Measurements from ENCODE around the gene ARSI.
"Not testable (repeated sequence)": the region's sequence is repeated elsewhere in the genome, so short reads cannot be mapped to it uniquely, and the experiment has no call there.

ARSI gene

DNA sequence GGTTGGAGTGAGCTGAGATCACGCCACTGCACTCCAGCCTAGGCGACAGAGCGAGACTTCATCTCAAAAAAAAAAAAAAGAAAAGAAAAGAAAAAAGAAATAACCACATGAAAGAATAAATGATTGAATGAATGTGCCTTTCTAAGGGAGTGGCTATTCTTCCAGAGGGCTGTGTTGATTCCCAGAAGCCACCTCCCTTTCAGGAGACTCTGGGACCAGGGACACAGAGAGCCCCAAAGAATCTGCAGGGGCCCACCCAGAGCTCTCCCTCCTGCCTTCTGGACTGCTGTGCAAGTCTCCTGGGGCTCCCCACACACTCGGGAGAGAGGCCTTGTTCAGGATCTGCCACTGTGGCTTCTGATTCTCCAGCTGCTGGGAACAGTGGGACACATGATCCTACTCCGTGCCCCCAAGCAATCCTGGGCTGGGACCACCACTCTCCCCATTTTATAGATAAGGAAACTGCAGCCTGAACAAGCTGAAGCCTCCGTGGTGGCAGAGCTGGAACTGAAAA is 36.8 kb downstream of the ARSI start:
- DNase-seq (ENCODE audit: low spot score): no peak

DNA sequence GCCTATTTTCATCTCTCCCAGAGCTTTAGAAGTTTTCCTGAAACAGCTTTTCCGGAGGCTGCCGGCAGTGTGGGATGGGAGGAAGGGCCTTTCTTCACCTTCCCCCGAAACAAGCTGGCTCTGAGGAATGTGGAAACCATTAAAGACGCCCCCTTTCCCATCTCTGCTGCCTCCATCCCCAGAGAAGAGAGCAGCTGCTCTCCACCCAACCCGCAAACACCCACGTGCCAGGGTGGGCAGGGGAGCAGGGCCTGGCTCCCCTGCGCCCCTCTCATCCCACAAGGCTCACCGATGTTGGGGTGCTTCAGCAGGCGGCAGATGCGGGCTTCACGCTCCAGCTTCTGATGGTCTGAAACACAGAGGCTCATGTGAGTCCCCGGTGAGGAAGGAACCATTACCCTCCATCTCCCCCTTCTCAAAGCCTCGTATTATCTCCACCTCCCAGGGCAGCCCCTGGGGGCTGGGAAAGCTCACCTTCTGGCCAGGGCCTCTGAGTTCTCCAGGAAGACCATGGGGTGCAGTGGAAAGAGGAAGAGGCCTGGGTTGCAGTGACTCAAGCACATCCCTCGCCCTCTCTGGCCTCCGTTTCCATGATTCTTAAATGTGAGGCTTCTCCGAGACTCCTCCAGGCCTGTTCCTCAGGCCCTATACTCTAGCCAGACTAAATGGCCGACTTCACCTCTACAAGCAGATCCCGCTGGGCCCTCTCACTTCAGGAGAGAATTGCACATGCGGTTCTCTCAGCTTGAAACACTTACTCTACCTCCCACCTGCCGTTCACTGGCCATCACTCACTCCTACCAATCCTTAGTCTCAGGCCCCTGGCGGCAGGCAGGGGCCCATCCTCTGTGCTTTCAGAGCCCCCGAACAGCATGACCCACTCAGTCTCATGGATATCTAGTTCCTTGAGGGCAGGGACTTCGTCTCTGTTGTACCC is 37.8 kb downstream of the ARSI start:
- DNase-seq (ENCODE audit: low spot score): no peak

DNA sequence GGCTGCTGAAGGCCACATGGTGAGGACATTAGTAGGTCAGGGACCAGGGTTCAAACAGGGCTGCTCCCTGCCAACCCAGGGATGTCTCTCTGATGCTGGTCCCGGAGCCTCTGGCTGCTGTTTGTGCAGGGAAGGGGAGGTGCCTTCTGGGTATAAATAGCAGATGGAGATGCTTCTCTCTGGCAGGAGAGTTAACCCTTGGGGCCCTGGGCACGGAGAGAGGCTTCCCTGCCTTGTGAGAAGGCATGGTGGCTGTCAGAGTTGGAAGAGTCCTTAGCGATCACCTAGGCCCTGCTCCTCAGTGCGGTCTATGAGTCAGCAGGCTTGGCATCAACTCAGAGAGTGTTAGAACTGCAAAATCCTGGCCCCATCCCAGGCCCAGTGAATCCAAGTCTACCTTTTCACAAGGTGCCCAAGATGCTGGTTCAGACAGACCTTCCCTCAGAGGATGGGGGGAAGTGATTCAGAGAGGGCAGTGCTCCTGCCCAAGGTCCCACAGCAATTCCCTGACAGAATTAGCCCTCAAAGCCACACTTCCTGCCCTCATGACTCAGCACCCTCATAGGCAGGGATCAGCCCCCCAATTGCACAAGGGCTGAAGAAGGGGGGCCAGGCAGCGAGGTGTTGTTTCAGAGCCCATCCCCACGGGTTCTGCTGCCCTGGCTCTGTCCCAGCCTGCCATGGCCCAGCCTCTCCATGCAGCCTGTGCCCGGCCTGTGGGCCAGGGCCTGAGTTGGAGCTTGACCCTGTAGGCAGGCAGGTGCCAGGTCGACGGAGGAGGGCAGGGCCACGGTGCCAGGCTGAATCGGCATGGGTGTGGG is 38.7 kb downstream of the ARSI start:
- DNase-seq (ENCODE audit: low spot score): peak; percentile 25

GRCh38 chr5:150263375-150263775 is 39.3 kb downstream of the ARSI start:
- no peak for DNase-seq (ENCODE audit: low spot score)

- no peak for DNase-seq (ENCODE audit: low spot score)
These were observed 40.2 kb downstream of the ARSI start for GRCh38 chr5:150262502-150262901.

- DNase-seq (ENCODE audit: low spot score): no peak
These were observed 41.5 kb downstream of the ARSI start for GRCh38 chr5:150261231-150261630.

GRCh38 chr5:150258130-150258529 is 44.6 kb downstream of the ARSI start:
- DNase-seq (ENCODE audit: low spot score): no peak

- no peak for DNase-seq (ENCODE audit: low spot score)
These were observed 45.3 kb downstream of the ARSI start for GRCh38 chr5:150257424-150257823.

DNA sequence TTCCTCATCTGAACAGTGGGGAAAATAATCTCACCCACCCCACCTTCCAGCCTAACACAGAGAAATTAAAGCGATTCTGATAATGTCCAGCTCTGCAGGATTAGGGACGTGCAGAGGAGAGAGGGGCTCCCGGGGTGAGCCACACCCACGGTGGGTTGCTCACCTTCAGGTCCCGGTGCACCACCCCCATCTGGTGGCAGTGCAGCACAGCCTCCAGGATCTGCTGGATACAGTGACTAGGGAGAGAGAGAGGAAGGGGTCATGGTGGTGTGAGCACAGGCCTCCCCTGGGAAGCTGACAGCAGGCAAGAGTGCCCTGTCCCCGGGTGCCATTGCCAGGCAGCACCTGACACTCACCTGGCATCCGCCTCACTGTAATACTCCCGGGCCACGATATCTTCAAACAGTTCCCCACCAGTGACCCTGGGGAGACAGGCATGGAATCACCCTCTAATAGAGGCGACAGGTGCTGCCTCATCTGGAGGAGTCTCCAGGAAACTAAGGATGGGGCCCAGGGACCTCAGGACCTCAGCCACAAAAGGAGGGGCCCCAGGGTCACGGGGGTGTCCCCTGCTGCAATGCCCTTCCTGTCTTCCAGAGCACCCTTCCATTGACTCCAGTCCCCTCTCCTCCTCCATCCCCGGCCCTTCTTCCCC is 46.2 kb downstream of the ARSI start:
- DNase-seq (ENCODE audit: low spot score): no peak

- DNase-seq (ENCODE audit: low spot score): no peak
These were observed 46.9 kb downstream of the ARSI start for GRCh38 chr5:150255659-150256409.

GRCh38 chr5:150254774-150255173 is 47.9 kb downstream of the ARSI start:
- DNase-seq (ENCODE audit: low spot score): no peak

DNA sequence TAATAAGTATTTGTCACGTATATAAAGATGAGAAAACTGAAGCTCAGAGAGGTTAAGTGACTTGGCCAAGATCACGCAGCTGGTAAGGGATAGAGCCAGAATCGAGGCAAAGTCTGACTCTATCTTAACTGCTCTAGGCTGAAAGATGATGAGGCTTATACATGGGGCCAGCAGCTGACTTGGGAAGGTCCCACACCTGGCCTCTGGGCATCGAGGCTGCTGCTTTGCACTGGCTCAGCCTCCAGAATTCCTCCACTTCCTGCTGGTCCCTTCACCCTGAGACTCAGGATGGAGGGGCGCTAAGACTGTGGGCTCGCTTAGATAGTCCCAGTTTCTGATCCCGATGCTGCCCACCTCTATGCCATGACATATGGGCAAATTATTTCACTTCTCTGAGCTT is 48.3 kb downstream of the ARSI start:
- DNase-seq (ENCODE audit: low spot score): no peak

GRCh38 chr5:150253416-150254208 is 49.1 kb downstream of the ARSI start:
- DNase-seq (ENCODE audit: low spot score): no peak

DNA sequence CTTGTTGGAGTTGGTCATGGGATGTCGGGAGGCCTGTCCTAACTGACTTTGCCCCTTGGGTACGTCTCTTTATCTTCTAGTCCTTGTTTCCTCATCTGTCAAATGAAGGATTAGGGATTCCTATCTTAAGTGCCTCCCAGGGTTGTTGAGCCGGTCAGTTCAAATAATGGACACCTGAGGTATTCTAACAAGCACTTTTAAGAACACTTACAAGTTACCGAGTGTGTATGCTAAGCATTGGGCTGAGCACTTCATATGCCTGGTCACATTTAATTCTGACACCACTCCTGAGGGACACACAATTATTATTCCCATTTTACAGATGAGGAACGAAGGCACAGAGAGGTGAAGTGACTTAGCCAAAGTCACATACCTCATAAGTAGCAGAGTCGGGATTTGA is 50.2 kb downstream of the ARSI start:
- no peak for DNase-seq (ENCODE audit: low spot score)

DNA sequence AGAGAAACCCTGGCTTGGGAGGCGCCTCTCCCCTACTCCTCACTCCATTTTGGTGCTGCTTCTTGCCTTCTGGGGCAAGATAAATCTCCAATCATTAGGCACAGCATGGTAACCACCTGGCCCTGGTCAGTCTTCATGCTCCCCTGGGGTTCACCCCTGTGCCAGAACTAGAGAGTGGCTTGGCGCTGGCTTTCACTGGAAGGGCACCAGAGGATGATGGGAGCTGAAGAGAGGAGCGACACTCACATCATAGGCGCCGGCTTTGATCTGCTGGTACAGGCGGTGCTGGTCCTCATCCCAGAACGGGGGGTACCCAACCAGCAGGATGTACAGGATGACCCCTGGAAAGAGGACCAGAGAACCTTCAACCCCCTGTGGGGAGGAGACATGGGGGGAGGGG is 51.2 kb downstream of the ARSI start:
- DNase-seq (ENCODE audit: low spot score): no peak

DNA sequence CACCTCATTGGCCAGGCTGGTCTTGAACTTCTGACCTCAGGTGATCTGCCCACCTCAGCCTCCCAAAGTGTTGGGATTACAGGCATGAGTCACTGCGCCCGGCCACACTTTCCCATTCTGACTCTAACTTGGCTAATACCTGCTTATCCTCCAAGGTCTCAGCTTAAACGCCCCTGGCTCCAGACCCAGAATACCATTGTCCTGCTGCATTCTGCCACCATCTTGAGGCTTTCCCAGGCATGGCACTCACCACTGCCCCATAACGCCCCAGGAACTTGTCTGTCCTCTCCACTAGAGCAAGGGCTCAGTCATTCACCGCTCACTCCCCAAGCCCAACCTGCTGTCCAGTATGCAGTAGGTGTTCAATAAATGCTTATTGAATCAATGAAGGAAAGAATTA is 53.0 kb downstream of the ARSI start:
- DNase-seq (ENCODE audit: low spot score): no peak

GRCh38 chr5:150248946-150249345 is 53.8 kb downstream of the ARSI start:
- no peak for DNase-seq (ENCODE audit: low spot score)

DNA sequence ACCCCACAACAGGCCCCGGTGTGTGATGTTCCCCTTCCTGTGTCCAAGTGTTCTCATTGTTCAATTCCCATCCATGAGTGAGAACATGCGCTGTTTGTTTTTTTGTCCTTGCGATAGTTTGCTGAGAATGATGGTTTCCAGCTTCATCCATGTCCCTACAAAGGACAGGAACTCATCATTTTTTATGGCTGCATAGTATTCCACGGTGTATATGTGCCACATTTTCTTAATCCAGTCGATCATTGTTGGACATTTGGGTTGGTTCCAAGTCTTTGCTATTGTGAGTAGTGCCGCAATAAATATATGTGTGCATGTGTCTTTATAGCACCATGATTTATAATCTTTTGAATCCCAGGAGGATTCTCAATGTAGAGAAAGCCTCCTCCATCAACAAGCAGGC is 54.2 kb downstream of the ARSI start:
- not testable (repeated sequence) for DNase-seq (ENCODE audit: low spot score)

DNA sequence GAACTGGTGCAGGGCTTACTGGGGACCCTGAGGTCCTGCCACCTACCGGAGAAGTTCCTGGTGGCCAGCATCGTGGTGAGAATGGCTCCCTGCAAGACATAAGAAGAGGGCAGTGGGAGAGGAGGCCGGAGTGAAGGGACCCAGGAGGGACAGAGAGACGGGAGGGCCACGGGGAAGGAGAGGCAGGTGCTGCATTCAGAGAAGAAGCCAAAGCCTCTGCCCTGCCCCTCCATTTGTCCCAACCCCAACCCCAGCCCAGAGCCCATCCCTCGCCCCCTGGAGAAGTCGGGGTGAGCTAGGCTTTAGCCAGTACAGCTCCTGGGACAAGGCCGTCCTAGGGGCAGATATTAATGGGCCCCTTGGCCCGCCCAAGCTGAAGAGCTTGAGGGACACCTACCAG is 55.0 kb downstream of the ARSI start:
- DNase-seq (ENCODE audit: low spot score): no peak

- DNase-seq (ENCODE audit: low spot score): no peak
These were observed 55.9 kb downstream of the ARSI start for GRCh38 chr5:150246835-150247234.

GRCh38 chr5:150246429-150246828 is 56.3 kb downstream of the ARSI start:
- no peak for DNase-seq (ENCODE audit: low spot score)

All from COLO829 (cell line).